HAP-1 (cell line): Measurements from ENCODE around the gene CSNK1G1.
"Not testable (repeated sequence)": the region's sequence is repeated elsewhere in the genome, so short reads cannot be mapped to it uniquely, and the experiment has no call there.

ENCODE experiments used
- DNase-seq, 2 experiments: peaks; one replicate each; pipeline ENCODE4 v3.0.0-alpha.2; 2016 to 2020; ENCODE audit warnings: low spot score in 2 of 2
- H3K27me3 ChIP-seq: fragments of 250-450 bp; sonication (Bioruptor Pico); 2 replicates; pipeline ENCODE4 v1.5.1; 2020; ENCODE audit warnings: low read depth, mild to moderate bottlenecking, moderate library complexity
- H3K36me3 ChIP-seq: fragments of 250-450 bp; sonication (Bioruptor Pico); replicated peaks from 2 replicates; pipeline ENCODE4 v1.5.1; 2020; ENCODE audit warnings: mild to moderate bottlenecking
- H3K4me1 ChIP-seq: fragments of 250-450 bp; sonication (Bioruptor Pico); 2 replicates; pipeline ENCODE4 v1.5.1; 2020; ENCODE audit warnings: mild to moderate bottlenecking
- H3K4me3 ChIP-seq: fragments of 250-450 bp; sonication (Bioruptor Pico); 2 replicates; pipeline ENCODE4 v1.5.1; 2020; ENCODE audit warnings: mild to moderate bottlenecking, moderate library complexity
- H3K9me3 ChIP-seq: fragments of 250-450 bp; sonication (Bioruptor Pico); 2 replicates; pipeline ENCODE4 v1.5.1; 2020; ENCODE audit warnings: mild to moderate bottlenecking, moderate library complexity
- in situ Hi-C: fragments of 300-500 bp; cut with MboI; formaldehyde crosslinking; loops from 3 replicates; pipeline ENCODE4 v1.14.3; 2020; ENCODE audit warnings: low sequenced_read_pairs, inconsistent platforms, mixed read lengths

Gene CSNK1G1

GRCh38 chr15:64355944-64356709 is at the start of gene CSNK1G1:
CSNK1G1 (minus strand) TSS chr15:64356173; CDS start chr15:64300499, 55,674 bp downstream.
- peak within 1 kb of the TSS; percentile 73 for H3K4me3 ChIP-seq
- peak; percentile 100 for DNase-seq
- H3K9me3 ChIP-seq, result no peaks in the 10 kb centered on the region
- peaks cover 14% of the 10 kb centered on the region for H3K4me1 ChIP-seq
- H3K27me3 ChIP-seq, result no peaks in the 10 kb centered on the region
- H3K36me3 ChIP-seq, result peaks cover 10% of the 10 kb centered on the region
- in situ Hi-C loops, result no loop called here

GRCh38 chr15:64400583-64400982 is 44.6 kb upstream of the CSNK1G1 start:
- Histone ChIP-seq H3K4me3 (no peak overlapping the region), H3K4me1 (no peaks in the 10 kb centered on the region), H3K9me3 (no peaks in the 10 kb centered on the region), H3K36me3 (peaks cover 55% of the 10 kb centered on the region), H3K27me3 (no peaks in the 10 kb centered on the region)
- DNase-seq, result no peak
- in situ Hi-C loops, result no loop called here

DNA sequence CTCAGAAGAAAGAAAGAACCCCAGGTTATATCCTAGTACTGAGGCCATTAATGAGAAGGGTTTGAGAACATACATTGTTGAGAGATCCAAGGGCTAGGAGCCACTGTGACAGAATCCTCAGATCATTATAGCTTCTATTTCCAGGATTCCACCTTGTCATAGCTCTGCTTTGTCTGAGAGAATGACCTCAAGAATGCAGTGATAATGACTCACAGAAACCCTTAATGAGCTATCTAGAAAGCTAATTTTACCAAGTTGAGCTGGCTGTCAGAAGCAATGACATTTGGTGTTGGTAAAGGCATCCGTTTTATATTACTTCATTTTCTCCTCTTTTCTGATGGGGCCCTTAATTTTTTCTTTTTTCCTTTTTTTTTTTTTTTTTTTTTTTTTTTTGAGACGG is 42.6 kb upstream of the CSNK1G1 start:
- Histone ChIP-seq H3K4me1 (no peaks in the 10 kb centered on the region), H3K27me3 (no peaks in the 10 kb centered on the region), H3K4me3 (no peak overlapping the region), H3K9me3 (no peaks in the 10 kb centered on the region), H3K36me3 (peaks cover 58% of the 10 kb centered on the region)
- in situ Hi-C loops, result no loop called here
- DNase-seq, result no peak

- Histone ChIP-seq H3K4me1 (0 out of 2 replicates have a peak, but pooled peaks cover 2% of the 10 kb centered on the region), H3K36me3 (peaks cover 54% of the 10 kb centered on the region), H3K27me3 (no peaks in the 10 kb centered on the region), H3K9me3 (no peaks in the 10 kb centered on the region), H3K4me3 (no peak overlapping the region)
- DNase-seq, result no peak
- in situ Hi-C loops, result no loop called here
These were observed 40.8 kb upstream of the CSNK1G1 start for GRCh38 chr15:64396789-64397188.

DNA sequence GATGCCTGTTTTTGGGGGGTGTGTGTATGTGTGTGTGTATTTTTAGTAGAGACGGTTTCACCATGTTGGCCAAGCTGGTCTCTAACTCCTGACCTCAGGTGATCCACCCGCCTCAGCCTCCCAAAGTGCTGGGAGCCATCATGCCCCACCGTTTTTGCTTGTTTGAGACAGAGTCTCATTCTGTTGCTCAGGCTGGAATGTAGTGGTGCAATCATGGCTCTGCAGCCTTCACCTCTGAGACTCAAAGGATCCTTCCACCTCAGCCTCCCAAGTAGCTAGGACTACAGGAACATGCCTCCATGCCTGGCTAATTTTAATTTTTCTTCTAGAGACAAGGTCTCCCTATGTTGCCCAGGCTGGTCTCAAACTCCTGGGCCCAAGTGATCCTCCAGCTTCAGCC is 36.5 kb upstream of the CSNK1G1 start:
- DNase-seq, H3K4me1 ChIP-seq, H3K4me3 ChIP-seq, H3K27me3 ChIP-seq, in situ Hi-C loops, H3K9me3 ChIP-seq: not testable (repeated sequence)
- H3K36me3 ChIP-seq, result peaks cover 22% of the 10 kb centered on the region

DNA sequence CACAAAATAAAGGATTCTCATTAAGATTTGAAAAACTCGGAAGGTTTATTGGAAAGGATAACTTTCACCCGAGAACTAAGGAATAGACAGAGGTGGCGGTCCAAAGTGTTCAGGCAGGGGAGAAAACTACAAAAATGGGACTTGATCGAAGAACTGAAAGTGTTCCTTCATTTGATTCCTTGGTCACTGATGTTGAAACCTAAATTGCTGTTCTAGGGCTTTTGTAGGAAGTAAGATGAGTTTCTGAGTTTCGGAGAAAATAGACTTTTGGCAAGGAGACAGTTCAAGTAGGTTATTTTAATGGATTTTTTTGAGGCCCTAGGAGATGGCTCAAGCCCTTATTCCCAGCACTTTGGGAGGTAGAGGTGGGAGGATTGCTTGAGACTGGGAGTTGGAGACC is 33.1 kb upstream of the CSNK1G1 start:
- Histone ChIP-seq H3K36me3 (peaks cover 4% of the 10 kb centered on the region), H3K27me3 (no peaks in the 10 kb centered on the region), H3K4me1 (peaks cover 8% of the 10 kb centered on the region), H3K9me3 (no peaks in the 10 kb centered on the region), H3K4me3 (no peak overlapping the region)
- in situ Hi-C loops, result no loop called here
- no peak for DNase-seq

GRCh38 chr15:64387562-64388168 is 31.7 kb upstream of the CSNK1G1 start, which contains the start of gene TRIP4:
TRIP4 (plus strand) TSS chr15:64387836; CDS start chr15:64387864, 28 bp downstream.
- in situ Hi-C loops, result no loop called here

GRCh38 chr15:64386291-64386690 is 30.3 kb upstream of the CSNK1G1 start:
- no peak for DNase-seq
- H3K9me3 ChIP-seq, result no peaks in the 10 kb centered on the region
- no peaks in the 10 kb centered on the region for H3K27me3 ChIP-seq
- H3K4me3 ChIP-seq, result no peak overlapping the region
- H3K4me1 ChIP-seq, result peaks cover 15% of the 10 kb centered on the region
- in situ Hi-C loops, result no loop called here
- H3K36me3 ChIP-seq, result no peaks in the 10 kb centered on the region

More at GRCh38 chr15:64387562-64388168, 31.7 kb upstream of the CSNK1G1 start, which contains the start of gene TRIP4:
- no peaks in the 10 kb centered on the region; the same call in 1 of the 2 replicates for H3K36me3 ChIP-seq
- H3K4me3 ChIP-seq, result peak within 1 kb of the TSS; percentile 68
- H3K4me1 ChIP-seq, result peaks cover 12% of the 10 kb centered on the region
- no peaks in the 10 kb centered on the region for H3K9me3 ChIP-seq
- peak; percentile 100 for DNase-seq
- no peaks in the 10 kb centered on the region for H3K27me3 ChIP-seq

DNA sequence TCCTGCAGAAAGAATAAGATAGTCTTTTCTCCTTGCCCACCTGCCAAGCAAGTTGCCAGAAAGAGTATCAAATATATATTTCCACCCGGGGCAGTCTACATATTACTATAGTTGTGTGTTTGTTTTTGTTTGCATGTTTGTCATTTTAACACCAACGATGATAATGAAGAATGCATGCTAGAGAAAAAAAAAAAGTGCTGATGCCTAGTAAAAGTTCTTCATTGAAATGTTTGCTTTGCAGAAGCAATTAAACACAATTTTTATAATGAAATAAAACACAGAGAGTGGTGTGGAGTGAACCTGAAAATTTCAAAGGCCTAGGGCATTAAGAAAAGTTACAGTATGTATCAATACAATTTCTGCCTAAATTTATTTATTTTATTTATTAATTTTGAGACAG is 27.8 kb upstream of the CSNK1G1 start:
- H3K4me3 ChIP-seq, result no peak overlapping the region
- in situ Hi-C loops, result no loop called here
- no peak for DNase-seq

DNA sequence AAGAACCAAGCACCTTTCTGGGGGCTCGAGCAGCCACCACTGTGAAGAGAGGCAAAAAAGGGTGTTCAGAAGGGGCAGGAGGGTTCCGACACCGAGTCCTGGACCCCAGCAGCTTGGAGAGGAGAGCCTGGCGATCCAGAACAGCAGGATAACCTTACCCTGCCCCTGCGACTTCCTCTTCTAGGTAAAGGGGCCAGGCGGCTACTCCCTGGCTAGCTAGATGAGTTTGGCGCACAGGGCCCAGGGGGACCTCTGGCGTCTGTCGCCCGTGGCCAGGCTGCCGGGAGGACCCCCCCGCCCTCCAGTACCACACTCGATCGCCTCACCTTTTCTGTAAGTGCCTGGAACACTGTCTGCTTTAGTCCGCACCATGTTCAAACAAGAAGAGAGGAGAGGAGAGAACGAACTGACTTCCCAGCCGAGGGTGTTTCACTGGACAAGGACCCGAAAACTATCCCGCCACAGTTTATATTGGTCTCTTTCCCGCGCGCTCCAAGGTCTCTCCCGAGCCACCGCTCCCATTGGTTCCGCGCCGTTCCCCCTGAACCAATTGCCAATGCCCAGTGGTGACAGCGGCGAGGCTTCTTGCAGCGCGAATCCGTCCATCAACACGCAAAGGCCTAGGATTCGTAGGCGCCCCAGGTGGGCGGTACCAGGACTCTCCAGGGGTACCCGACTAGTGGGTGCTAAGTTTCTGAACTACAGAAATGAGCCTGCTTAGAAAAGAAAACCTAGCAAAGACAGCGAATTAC is 25.2 kb upstream of the CSNK1G1 start, which contains the start of gene PCLAF:
TSS of gene PCLAF (minus strand) at position 442 of the 752 bp plus-strand sequence. CDS start at position 372, 70 bp downstream.
- H3K9me3 ChIP-seq, result no peaks in the 10 kb centered on the region
- peaks cover 25% of the 10 kb centered on the region for H3K4me1 ChIP-seq
- in situ Hi-C loops, result no loop called here
- DNase-seq, result peak; percentile 100
- no peaks in the 10 kb centered on the region for H3K27me3 ChIP-seq
- peak within 1 kb of the TSS; percentile 60 for H3K4me3 ChIP-seq
- peaks cover 33% of the 10 kb centered on the region for H3K36me3 ChIP-seq

More for the DNA sequence above, 27.8 kb upstream of the CSNK1G1 start:
- Histone ChIP-seq H3K9me3 (no peaks in the 10 kb centered on the region), H3K36me3 (peaks cover 13% of the 10 kb centered on the region), H3K4me1 (peaks cover 26% of the 10 kb centered on the region), H3K27me3 (no peaks in the 10 kb centered on the region)

- H3K27me3 ChIP-seq, H3K9me3 ChIP-seq, in situ Hi-C loops: not testable (repeated sequence)
- peak; percentile 43 to 50 for DNase-seq
- Histone ChIP-seq H3K4me3 (peak overlapping the region; percentile 60), H3K4me1 (peaks cover 25% of the 10 kb centered on the region), H3K36me3 (peaks cover 42% of the 10 kb centered on the region)
These were observed 24.3 kb upstream of the CSNK1G1 start for GRCh38 chr15:64380130-64380870.

GRCh38 chr15:64379216-64379960 is 23.4 kb upstream of the CSNK1G1 start:
- Histone ChIP-seq H3K36me3 (peaks cover 49% of the 10 kb centered on the region), H3K27me3 (no peaks in the 10 kb centered on the region), H3K4me1 (peaks cover 25% of the 10 kb centered on the region), H3K9me3 (no peaks in the 10 kb centered on the region), H3K4me3 (peak overlapping the region; percentile 60)
- in situ Hi-C loops, result no loop called here
- DNase-seq, result peak; percentile 45
